ENCODE results near the gene COL5A3.
A peak's percentile ranks its signal among the peaks of the same experiment; 100 is the strongest.

The COL5A3 gene

DNA sequence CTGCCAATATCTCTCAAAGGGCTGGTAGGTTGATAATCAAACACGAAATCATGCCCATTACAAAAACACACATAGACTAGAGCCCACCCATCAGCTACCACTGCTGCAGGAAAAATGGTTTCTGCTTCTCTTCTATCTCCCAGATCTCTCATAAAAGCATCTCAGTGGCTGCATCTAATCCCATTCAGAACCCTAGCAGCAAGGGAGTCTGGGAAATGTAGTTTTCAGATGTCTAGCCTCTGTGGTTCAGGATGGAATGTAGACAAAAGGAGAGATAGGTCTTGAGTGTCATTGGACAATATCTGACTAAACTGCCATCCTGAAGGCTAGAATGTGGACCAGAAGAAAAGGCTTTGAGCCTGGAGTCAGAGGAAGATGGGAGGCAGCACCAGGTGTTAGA is 35.1 kb upstream of the COL5A3 start:
- Histone ChIP-seq H3K27me3 (ENCODE audit: insufficient read depth, low read length, poor library complexity) (no peaks in the 10 kb centered on the region), H3K27ac (ENCODE audit: low read length) (no peak overlapping the region), H3K9me3 (ENCODE audit: insufficient read depth, low read length, severe bottlenecking) (peaks cover 40% of the 10 kb centered on the region), H4K20me1 (ENCODE audit: insufficient read depth, low read length) (no peaks in the 10 kb centered on the region; the same call in 1 of the 2 replicates), H3K79me2 (ENCODE audit: insufficient read depth, low read length) (no peaks in the 10 kb centered on the region), H3K36me3 (ENCODE audit: insufficient read depth, low read length) (no peaks in the 10 kb centered on the region), H3K4me2 (ENCODE audit: insufficient read depth, low read length) (no peak overlapping the region), H3K4me1 (ENCODE audit: insufficient read depth, low read length) (no peaks in the 10 kb centered on the region), H3K9ac (ENCODE audit: low read depth, low read length) (no peak overlapping the region), H2AFZ (ENCODE audit: low read depth, low read length) (no peak overlapping the region), H3K4me3 (ENCODE audit: low read depth in 1 of 2, low read length in 2 of 2) (no peak overlapping the region)
- no peak for ATAC-seq (ENCODE audit: insufficient read depth, low read depth)
- no peak for TF ChIP-seq EZH2 (IDR thresholded peaks at IDR 0.05; ENCODE audit: borderline replicate concordance, low read depth, low read length, severe bottlenecking)
- TF ChIP-seq, protein P1, sequence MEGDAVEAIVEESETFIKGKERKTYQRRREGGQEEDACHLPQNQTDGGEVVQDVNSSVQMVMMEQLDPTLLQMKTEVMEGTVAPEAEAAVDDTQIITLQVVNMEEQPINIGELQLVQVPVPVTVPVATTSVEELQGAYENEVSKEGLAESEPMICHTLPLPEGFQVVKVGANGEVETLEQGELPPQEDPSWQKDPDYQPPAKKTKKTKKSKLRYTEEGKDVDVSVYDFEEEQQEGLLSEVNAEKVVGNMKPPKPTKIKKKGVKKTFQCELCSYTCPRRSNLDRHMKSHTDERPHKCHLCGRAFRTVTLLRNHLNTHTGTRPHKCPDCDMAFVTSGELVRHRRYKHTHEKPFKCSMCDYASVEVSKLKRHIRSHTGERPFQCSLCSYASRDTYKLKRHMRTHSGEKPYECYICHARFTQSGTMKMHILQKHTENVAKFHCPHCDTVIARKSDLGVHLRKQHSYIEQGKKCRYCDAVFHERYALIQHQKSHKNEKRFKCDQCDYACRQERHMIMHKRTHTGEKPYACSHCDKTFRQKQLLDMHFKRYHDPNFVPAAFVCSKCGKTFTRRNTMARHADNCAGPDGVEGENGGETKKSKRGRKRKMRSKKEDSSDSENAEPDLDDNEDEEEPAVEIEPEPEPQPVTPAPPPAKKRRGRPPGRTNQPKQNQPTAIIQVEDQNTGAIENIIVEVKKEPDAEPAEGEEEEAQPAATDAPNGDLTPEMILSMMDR (IDR thresholded peaks at IDR 0.05; ENCODE audit: borderline replicate concordance, extremely low read depth, low read length, poor library complexity, severe bottlenecking) = no peak
- no peak for DNase-seq

DNA sequence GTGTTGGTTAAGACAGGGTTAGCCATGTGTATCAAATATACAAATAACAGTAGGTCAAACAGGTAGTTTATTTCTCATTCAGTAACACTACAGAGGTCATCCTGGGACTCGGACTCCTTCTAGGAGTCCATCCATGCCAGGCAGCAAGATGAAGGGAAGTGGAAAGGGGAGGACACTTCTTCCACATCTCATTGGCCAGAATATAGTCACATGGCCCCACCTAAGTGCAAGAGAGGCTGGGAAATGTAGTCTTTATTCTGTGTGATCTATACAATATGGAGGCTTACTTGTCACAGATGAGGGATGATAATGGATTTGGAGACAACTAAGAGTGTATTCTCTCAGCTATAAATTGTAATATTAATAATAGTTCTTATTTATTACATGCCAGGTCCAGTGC is 34.1 kb upstream of the COL5A3 start:
- Histone ChIP-seq H3K36me3 (ENCODE audit: insufficient read depth, low read length) (no peaks in the 10 kb centered on the region), H3K4me1 (ENCODE audit: insufficient read depth, low read length) (no peaks in the 10 kb centered on the region), H2AFZ (ENCODE audit: low read depth, low read length) (no peak overlapping the region), H3K79me2 (ENCODE audit: insufficient read depth, low read length) (no peaks in the 10 kb centered on the region), H3K27me3 (ENCODE audit: insufficient read depth, low read length, poor library complexity) (no peaks in the 10 kb centered on the region), H3K4me3 (ENCODE audit: low read depth in 1 of 2, low read length in 2 of 2) (no peak overlapping the region), H3K27ac (ENCODE audit: low read length) (no peak overlapping the region), H3K4me2 (ENCODE audit: insufficient read depth, low read length) (no peak overlapping the region), H3K9me3 (ENCODE audit: insufficient read depth, low read length, severe bottlenecking) (peaks cover 40% of the 10 kb centered on the region), H4K20me1 (ENCODE audit: insufficient read depth, low read length) (no peaks in the 10 kb centered on the region; the same call in 1 of the 2 replicates), H3K9ac (ENCODE audit: low read depth, low read length) (no peak overlapping the region)
- TF ChIP-seq, protein P1 (IDR thresholded peaks at IDR 0.05; ENCODE audit: borderline replicate concordance, extremely low read depth, low read length, poor library complexity, severe bottlenecking) = no peak
- no peak for TF ChIP-seq EZH2 (IDR thresholded peaks at IDR 0.05; ENCODE audit: borderline replicate concordance, low read depth, low read length, severe bottlenecking)
- DNase-seq (no peak), ATAC-seq (ENCODE audit: insufficient read depth, low read depth) (no peak)

DNA sequence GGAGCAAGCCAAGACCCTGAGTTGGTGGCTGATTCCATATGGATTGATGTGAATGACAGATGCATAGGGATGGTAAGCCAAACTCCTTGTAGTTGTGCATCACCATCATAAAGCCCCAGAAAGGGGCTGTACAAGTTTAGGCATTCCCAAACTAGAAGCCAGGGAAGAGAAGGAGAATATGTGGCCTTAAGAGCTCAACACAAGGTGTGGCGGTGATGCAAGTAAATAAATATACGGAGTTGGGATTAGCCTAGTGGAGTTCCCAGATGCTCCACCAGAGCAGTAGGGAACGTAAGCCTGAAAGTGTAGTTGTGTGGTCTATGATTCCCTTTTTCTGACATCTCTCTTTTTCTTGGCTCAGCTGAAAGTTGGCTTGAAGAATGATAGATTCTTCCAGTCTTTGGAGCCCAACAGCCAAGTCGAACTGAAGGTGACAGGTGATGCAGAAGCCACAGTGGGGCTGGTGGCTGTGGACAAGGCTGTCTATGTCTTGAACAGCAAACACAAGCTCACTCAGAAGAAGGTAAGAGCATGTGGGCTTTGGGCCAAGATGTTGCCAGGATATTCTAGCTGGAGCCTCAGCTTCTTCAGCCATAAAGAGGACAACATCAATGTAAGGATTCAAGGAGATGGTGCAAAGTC is 33.1 kb upstream of the COL5A3 start:
- no peak for ATAC-seq (ENCODE audit: insufficient read depth, low read depth)
- Histone ChIP-seq H2AFZ (ENCODE audit: low read depth, low read length) (no peak overlapping the region), H3K27ac (ENCODE audit: low read length) (no peak overlapping the region), H3K9me3 (ENCODE audit: insufficient read depth, low read length, severe bottlenecking) (peaks cover 40% of the 10 kb centered on the region), H3K9ac (ENCODE audit: low read depth, low read length) (no peak overlapping the region), H3K4me3 (ENCODE audit: low read depth in 1 of 2, low read length in 2 of 2) (no peak overlapping the region), H4K20me1 (ENCODE audit: insufficient read depth, low read length) (no peaks in the 10 kb centered on the region; the same call in 1 of the 2 replicates), H3K4me2 (ENCODE audit: insufficient read depth, low read length) (no peak overlapping the region), H3K27me3 (ENCODE audit: insufficient read depth, low read length, poor library complexity) (no peaks in the 10 kb centered on the region), H3K36me3 (ENCODE audit: insufficient read depth, low read length) (no peaks in the 10 kb centered on the region), H3K79me2 (ENCODE audit: insufficient read depth, low read length) (no peaks in the 10 kb centered on the region), H3K4me1 (ENCODE audit: insufficient read depth, low read length) (no peaks in the 10 kb centered on the region)
- DNase-seq = peak; percentile 16
- TF ChIP-seq EZH2 (IDR thresholded peaks at IDR 0.05; ENCODE audit: borderline replicate concordance, low read depth, low read length, severe bottlenecking) = no peak
- TF ChIP-seq, protein P1 (IDR thresholded peaks at IDR 0.05; ENCODE audit: borderline replicate concordance, extremely low read depth, low read length, poor library complexity, severe bottlenecking) = no peak

Data from DND-41 (cell line).